ENCODE results near the gene TBC1D22B. TPM values are rescaled to one million over a fixed set of nuclear protein-coding genes. Genes with fewer than 3 reads are reported as not detected.
A peak's percentile ranks its signal among the peaks of the same experiment; 100 is the strongest.

The TBC1D22B gene
- 32.9 and 35.9 TPM in 2 replicates for total RNA-seq (2011; cell fraction: chromatin; rRNA removed; ENCODE audit: low replicate concordance)
- total RNA-seq (2011; cell fraction: nucleolus; rRNA removed), result 16.1 and 18.0 TPM in 2 replicates
- 22.4 and 25.4 TPM in 2 replicates for total RNA-seq (2011; cell fraction: nucleoplasm; rRNA removed)
- total RNA-seq (2014; rRNA removed), result 10.9 and 13.0 TPM in 2 replicates
- 13.5 and 13.9 TPM in 2 replicates for total RNA-seq (2014; rRNA removed; fragmentation: Illumina TruSeq; extraction: Trizol)
- total RNA-seq (2015; rRNA removed; fragmentation: Illumina TruSeq; extraction: Trizol), result 12.3 and 13.1 TPM in 2 replicates
- 16.1 and 17.2 TPM in 2 replicates for total RNA-seq (2021)
- 14.0 and 15.3 TPM in 2 replicates for polyA plus RNA-seq (2011; rRNA removed)
- polyA plus RNA-seq (2011; cell fraction: cytosol; rRNA removed), result 11.5 and 14.7 TPM in 2 replicates
- 22.4 and 24.0 TPM in 2 replicates for polyA plus RNA-seq (2011; cell fraction: nucleus; rRNA removed)
- 12.9 and 19.1 TPM in 2 replicates for polyA plus RNA-seq (2012)
- polyA plus RNA-seq (2014; fragmentation: Illumina TruSeq; extraction: Trizol), result 21.7 and 24.2 TPM in 2 replicates
- polyA plus RNA-seq (2014; fragmentation: Nextera tagmentation; extraction: Ambion mirVana), result 1 to 10 TPM; 4.8 to 6.4 TPM
- polyA plus RNA-seq (2014; rRNA removed), result 14.0 and 14.5 TPM in 2 replicates
- polyA minus RNA-seq (2011; rRNA and poly(A)+ RNA removed), result 10.0 and 11.0 TPM in 2 replicates
- polyA minus RNA-seq (2011; cell fraction: cytosol; rRNA and poly(A)+ RNA removed), result 6.8 and 8.6 TPM in 2 replicates
- 11.8 and 14.1 TPM in 2 replicates for polyA minus RNA-seq (2011; cell fraction: nucleus; rRNA and poly(A)+ RNA removed)
- percentile 86 among the genes with signal in this experiment for Bru-seq, nascent RNA
- BruChase-seq, experiment 1, labeled RNA remaining after a 2-hour chase, result percentile 89 among the genes with signal in this experiment
- percentile 90 among the genes with signal in this experiment for BruChase-seq, experiment 2, labeled RNA remaining after a 6-hour chase
- long read RNA-seq, experiment 1, transcript TBC1D22B-201 (13 exons, 3,462 nt), result major isoform, 32 of 60 reads
- long read RNA-seq, experiment 1, partial matches to known transcripts, result 20 of 60 reads
- long read RNA-seq, experiment 1, other reads (novel, unspliced or antisense), result 8 of 60 reads
- long read RNA-seq, experiment 2, transcript TBC1D22B-201 (13 exons, 3,462 nt), result major isoform, 9 of 21 reads
- long read RNA-seq, experiment 2, partial matches to known transcripts, result 11 of 21 reads
- long read RNA-seq, experiment 2, other reads (novel, unspliced or antisense), result 1 of 21 reads
- long read RNA-seq, experiment 3, partial matches to known transcripts, result 1 of 4 reads
- long read RNA-seq, experiment 3, other reads (novel, unspliced or antisense), result 2 of 4 reads

GRCh38 chr6:37257634-37258404 is at the start of gene TBC1D22B, which contains the start of gene TMEM217:
Gene TBC1D22B, plus strand, starts transcription at chr6:37257772. Its CDS starts 146 bp downstream, at chr6:37257918.
Gene TMEM217, minus strand, starts transcription at chr6:37258144. Its CDS starts 39,114 bp downstream, at chr6:37219030.
- Histone ChIP-seq H3K4me2 (ENCODE audit: insufficient read depth, low read length) (peak within 1 kb of the TSS; percentile 97), H3K27ac (ENCODE audit: extremely low read depth, low read depth, low read length) (peak within 1 kb of the TSS; percentile 94), H3K36me3 (ENCODE audit: control insufficient read depth, insufficient read depth, low read length) (peaks cover 14% of the 10 kb centered on the region; the same call in 1 of the 3 replicates), H3K27me3 (ENCODE audit: control insufficient read depth in 2 of 2, insufficient read depth in 2 of 2, low read length in 2 of 2) (no peaks in the 10 kb centered on the region), H3K9me1 (ENCODE audit: control insufficient read depth, insufficient read depth, low read length) (no peaks in the 10 kb centered on the region), H3K9me3 (replicated peaks; ENCODE audit: control insufficient read depth, insufficient read depth, low read depth, low read length) (no peaks in the 10 kb centered on the region), H3K4me1 (replicated peaks in 1 of 2; ENCODE audit: control insufficient read depth in 2 of 2, insufficient read depth in 2 of 2, low read length in 2 of 2) (peaks cover 7 to 14% of the 10 kb centered on the region in 2 experiments; a peak in 4 of 5 replicates), H4K20me1 (replicated peaks; ENCODE audit: control insufficient read depth, insufficient read depth, low read length) (0 out of 2 replicates have a peak, but pooled peaks cover 4% of the 10 kb centered on the region), H3K9ac (ENCODE audit: insufficient read depth in 1 of 2, low read depth in 2 of 2, low read length in 2 of 2) (peak within 1 kb of the TSS; percentile 94 to 97), H3K79me2 (ENCODE audit: control insufficient read depth, insufficient read depth, low read length) (peaks cover 49% of the 10 kb centered on the region), H3K4me3 (peak within 1 kb of the TSS; percentile 91), H2AFZ (ENCODE audit: low read depth, low read length) (peak within 1 kb of the TSS; percentile 92)
- in situ Hi-C loops (cut with MboI) (no loop called here), intact Hi-C loops (cut with micrococcal nuclease) (loop anchor here (2.0 to 5.0 kb wide), 3 partner anchors 35 to 86 kb away; partner anchors contain the start of gene PIM1)
- ChIA-PET POLR2A (interaction anchor here (0.6 to 5.0 kb wide), 26 partner anchors 10 to 1076 kb away, joined by 3 to 59 read pairs (median 4); no protein-coding TSS in a partner anchor), CTCF (ENCODE audit: low intra/inter-chr PET ratio) (interaction anchor here (0.9 kb wide), 1 partner anchor 86 kb away, joined by 3 read pairs; no protein-coding TSS in a partner anchor)
- peak; percentile 97 to 100 (median 98) for DNase-seq (ENCODE audit: extremely low read depth in 1 of 4, low spot score in 3 of 4)
- FAIRE-seq, result peak; percentile 94
- BruUV-seq (replicated peaks), result no TSS peak
- WGBS (ENCODE audit: insufficient coverage, low coverage, missing lambda C conversion rate), result under 1% methylated on average over 45 of the region's 45 CpGs
- peak; percentile 98 for ATAC-seq
- TF ChIP-seq ETV1 (tag; conservative IDR thresholded peaks at IDR 0.05; ENCODE audit: low read depth), result no peak
- TF ChIP-seq ATF7 (IDR thresholded peaks at IDR 0.05), result peak; percentile 83
- peak; percentile 80 for TF ChIP-seq ATF3 (IDR thresholded peaks at IDR 0.05)
- no peak; the same call in 1 of the 2 replicates for TF ChIP-seq ATF3 (CRISPR knock-in tag; conservative IDR thresholded peaks at IDR 0.05)
- TF ChIP-seq CTCF (IDR thresholded peaks at IDR 0.05 in 2 of 3, conservative IDR thresholded peaks at IDR 0.05 in 1 of 3; ENCODE audit: insufficient read depth in 2 of 3, low read depth in 1 of 3, low read length in 3 of 3), result no peak
- TF ChIP-seq KLF6 (CRISPR knock-in tag; IDR thresholded peaks at IDR 0.05; ENCODE audit: borderline replicate concordance), result no peak
- no peak for TF ChIP-seq ZKSCAN3 (CRISPR knock-in tag; IDR thresholded peaks at IDR 0.05)
